ENCODE results near the gene AREL1. TPM values are rescaled to one million over a fixed set of nuclear protein-coding genes. Genes with fewer than 3 reads are reported as not detected.

AREL1 gene
- total RNA-seq, 1 donor from 2014 or later, result 53.2 TPM

Small RNA genes within 50 kb of the gene (small RNA-seq; reads per million reads assigned to genes)
- not detected for gene RF00409

Other genes starting within 250 kb of the AREL1 start
- gene NPC2, start 219.8 kb downstream of the AREL1 start, total RNA-seq, result 28.1 TPM
- gene ISCA2, start 219.3 kb downstream of the AREL1 start, total RNA-seq, result 20.1 TPM
- gene LTBP2, start 100.8 kb downstream of the AREL1 start, total RNA-seq, result 0.94 TPM
- gene FCF1, start 64 bp upstream of the AREL1 start, total RNA-seq, result 15.6 TPM
- gene YLPM1, start 50.2 kb upstream of the AREL1 start, total RNA-seq, result 79.4 TPM
- not detected for gene PROX2, start 163.1 kb upstream of the AREL1 start, total RNA-seq
- gene DLST, start 168.8 kb upstream of the AREL1 start, total RNA-seq, result 35.6 TPM
- gene RPS6KL1, start 210.2 kb upstream of the AREL1 start, total RNA-seq, result 26.5 TPM
- 2.0 TPM for gene PGF, start 242.5 kb upstream of the AREL1 start, total RNA-seq

Measured in occipital lobe (tissue), 2 donors.